ENCODE measurements around the gene SGK1.
"Not testable (repeated sequence)": the region's sequence is repeated elsewhere in the genome, so short reads cannot be mapped to it uniquely, and the experiment has no call there.

SGK1 gene

GRCh38 chr6:134187154-134187553, 130.8 kb downstream of the SGK1 start:
- no peak for DNase-seq (ENCODE audit: low read depth)

DNA sequence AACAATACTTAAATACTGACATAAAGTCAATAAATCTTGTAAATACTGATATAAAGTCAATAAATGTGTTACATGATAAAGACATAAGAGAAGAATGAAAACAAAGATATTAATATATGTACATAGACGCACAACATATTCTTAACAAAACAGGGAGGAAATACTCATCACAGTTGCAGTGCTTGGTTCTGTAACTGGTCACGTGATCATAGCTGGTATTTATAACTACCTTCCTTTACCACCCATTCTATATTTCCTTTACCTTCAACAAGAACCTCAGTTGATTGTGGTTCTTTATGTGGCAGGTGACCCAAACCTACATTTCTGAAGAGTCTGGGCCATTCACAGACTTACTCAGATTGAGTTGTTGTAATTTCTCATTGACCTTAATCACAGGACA, 131.6 kb downstream of the SGK1 start:
- DNase-seq (ENCODE audit: low read depth), result no peak

- no peak for DNase-seq (ENCODE audit: low read depth)
Measured at GRCh38 chr6:134185277-134185676, 132.6 kb downstream of the SGK1 start.

DNA sequence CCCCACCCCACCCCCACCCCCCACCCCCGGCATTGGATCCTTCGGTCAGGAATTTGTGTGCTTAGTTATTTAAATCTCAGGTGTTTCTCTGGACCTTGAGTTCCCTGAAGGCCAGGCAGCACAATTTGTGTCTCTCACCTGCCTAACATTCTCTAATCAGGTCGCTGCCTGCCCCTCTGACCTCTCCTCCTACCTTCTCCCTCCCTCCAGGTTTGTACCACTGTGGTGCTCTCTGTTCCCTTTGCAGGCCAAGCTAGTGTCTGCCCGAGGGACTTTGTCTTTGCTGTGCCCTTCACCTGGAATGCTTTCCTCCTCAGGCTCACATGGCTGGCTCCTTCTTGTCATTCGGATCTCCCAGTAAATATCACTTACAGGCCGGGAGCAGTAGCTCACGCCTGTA, 134.1 kb downstream of the SGK1 start:
- no peak for DNase-seq (ENCODE audit: low read depth)

DNA sequence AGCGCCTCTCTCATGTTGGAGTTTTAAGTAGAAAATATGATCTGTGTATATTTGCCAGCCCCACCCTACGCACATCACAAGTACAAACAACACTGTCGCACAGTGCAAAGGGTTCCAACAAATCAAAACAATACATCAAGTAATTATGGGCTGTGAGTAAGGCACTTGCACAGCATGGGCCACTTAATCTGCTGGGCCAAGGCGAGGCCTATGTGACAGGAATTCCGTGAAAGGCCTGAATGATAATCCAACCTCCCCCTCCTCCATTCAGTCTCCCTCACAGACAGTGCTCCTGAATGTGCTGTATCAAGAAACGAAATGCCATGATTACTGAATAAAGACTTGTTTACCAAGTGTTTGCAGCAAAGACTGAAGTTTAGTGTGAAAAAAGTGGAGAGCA, 135.4 kb downstream of the SGK1 start:
- no peak for DNase-seq (ENCODE audit: low read depth)

DNA sequence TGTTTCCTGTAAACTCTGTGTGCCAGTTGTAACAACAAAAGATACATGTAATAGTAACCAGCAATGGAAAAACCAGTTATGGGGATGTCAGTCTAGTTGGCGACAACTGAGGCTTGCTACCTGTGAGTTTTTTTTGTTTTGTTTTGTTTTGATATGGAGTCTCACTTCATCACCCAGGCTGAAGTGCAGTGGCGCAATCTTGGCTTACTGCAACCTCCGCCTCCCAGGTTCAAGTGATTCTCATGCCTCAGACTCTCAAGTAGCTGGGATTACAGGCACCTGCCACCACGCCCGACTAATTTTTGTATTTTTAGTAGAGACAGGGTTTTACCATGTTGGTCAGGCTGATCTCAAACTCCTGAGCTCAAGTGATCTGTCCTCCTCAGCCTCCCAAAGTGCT, 136.2 kb downstream of the SGK1 start:
- DNase-seq (ENCODE audit: low read depth), result not testable (repeated sequence)

DNA sequence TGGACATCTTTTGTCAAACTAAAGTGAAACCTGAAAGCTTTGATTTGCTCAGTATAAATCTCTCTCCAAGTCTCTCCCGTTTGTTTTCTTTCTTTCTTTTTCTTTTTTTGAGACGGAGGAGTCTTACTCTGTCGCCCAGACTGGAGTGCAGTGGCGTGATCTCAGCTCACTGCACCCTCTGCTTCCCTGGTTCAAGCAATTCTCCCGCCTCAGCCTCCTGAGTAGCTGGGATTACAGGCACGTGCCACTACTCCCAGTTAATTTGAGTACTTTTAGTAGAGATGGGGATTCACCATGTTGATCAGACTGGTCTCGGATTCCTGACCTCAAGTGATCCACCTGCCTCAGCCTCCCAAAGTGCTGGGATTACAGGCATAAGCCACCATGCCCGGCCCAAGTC, 136.7 kb downstream of the SGK1 start:
- DNase-seq (ENCODE audit: low read depth), result not testable (repeated sequence)

DNA sequence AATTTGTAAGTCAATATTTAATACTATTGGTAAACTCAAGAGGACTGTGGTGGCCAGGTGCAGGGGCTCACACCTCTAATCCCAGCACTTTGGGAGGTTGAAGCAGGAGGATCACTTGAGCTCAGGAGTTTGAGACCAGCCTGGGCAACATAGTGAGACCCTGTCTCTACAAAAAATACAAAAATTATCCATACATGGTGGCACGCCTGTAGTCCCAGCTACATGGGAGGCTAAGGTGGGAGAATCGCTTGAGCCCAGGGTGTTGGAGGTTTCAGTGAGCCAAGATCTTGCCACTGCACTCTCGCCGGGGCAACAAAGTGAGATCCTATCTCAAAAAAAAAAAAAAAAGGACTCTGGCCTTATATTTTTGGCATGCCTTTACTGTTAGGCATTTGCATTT, 137.4 kb downstream of the SGK1 start:
- not testable (repeated sequence) for DNase-seq (ENCODE audit: low read depth)

- peak; percentile 97 for DNase-seq (ENCODE audit: low read depth)
Measured at GRCh38 chr6:134178161-134179044, 139.5 kb downstream of the SGK1 start.

DNA sequence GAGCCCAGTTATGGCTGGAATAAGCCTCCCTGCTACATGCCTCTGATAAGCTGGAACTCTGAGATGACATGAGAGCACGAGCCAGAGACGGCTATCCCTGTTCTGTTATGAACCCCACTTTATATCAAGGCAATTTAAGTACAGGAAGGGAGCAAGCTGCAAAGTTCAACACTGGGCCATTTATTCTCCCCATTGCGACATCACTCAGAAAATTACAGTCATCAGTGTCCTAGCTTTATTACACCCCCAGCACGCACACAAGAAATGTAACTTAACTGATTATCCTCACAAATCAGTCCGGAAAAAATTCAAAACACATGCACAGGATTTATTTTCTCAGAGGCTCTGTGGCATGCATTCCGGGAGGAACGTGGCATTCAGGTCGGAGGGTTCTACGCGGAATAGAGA, 140.2 kb downstream of the SGK1 start:
- peak; percentile 92 for DNase-seq (ENCODE audit: low read depth)

DNA sequence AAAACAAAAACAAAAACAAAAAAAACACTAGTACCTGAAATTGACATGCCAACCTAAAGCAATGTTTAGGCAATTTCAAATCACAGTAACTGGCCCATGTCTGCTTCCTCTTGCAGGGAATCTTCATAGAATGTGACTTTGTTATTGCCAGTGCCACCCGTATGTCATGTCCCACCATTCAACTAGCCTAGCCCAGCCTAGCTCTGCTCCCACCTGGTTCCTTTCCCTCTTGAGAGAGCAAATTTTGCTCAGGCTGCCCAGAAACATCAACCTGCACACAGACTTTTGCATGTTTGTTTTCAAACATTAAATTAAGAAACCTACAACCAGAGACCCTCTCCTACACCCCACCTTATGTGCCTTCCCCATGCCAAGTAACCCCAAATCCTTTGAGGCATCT, 140.7 kb downstream of the SGK1 start:
- no peak for DNase-seq (ENCODE audit: low read depth)

GRCh38 chr6:134176264-134176975, 141.5 kb downstream of the SGK1 start:
- peak; percentile 52 for DNase-seq (ENCODE audit: low read depth)

DNA sequence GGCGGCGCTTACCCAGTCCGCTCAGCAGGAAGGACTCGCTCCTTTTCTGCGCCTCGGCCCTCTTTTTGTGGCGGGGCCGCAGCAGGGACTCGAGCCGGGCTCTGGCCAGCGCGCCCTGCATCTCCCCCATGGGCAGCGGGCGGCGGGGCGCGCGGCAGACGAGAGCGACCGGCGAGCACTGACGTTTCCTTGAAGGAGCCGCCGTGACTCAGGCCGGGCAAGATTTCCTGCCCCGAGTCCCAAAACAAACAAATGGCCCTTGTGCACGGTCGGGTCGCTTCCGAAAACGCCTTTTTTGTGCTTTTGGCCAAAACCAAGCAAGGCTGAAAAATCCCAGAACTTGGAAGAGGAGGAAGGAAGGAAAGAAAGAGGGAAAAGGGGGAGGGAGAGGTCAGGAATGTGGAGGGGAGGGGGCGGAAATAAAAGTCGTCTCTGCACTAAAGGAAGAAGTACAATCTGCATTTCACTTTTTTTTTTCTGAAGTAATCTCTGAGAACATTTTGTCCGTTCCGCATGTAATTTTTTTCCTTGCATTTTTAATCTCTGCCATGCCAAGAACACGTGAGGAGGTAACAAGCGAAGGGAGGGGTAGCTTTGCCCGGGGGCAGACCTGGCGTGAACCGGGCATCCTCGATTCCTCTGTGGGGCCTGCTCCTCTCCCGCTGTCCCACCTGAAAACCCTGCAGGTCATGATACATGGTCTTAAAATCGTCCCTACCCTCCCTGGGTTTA, 142.2 kb downstream of the SGK1 start:
- peak; percentile 89 for DNase-seq (ENCODE audit: low read depth)

GRCh38 chr6:134174672-134175531, 143.0 kb downstream of the SGK1 start:
- peak; percentile 93 for DNase-seq (ENCODE audit: low read depth)

DNA sequence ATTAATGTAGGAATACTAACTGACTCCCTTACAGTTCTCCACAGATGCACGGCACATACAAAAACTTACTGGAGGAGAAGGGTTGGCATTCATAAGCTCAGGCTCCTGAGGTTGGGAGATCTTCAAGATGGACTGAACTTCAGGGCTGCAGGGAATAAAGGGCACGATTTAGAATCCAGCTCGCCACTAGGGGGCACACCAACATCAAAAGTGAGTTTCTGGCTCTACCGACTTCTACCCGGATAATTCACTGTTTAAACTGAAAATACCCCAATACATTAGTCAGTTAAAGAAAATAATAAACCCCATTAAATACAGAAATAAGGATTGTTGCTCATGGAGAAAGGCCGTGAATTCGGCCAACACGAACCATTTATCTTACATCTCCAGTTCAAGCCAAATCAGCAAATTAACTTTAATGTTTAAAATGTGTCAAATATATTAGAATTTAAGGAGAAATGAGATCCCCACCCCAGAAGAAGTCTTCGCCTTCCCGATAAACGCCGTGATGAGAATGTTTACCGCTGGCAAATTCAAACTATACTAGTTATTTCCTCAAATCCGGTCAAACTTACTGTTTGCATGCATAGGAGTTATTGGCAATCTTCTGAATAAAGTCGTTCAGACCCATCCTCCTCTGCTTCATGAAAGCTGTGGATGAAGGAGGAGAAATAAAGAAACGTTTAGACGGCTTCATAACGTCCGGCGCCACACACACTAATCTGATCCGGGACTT, 143.8 kb downstream of the SGK1 start:
- DNase-seq (ENCODE audit: low read depth), result peak; percentile 88

DNA sequence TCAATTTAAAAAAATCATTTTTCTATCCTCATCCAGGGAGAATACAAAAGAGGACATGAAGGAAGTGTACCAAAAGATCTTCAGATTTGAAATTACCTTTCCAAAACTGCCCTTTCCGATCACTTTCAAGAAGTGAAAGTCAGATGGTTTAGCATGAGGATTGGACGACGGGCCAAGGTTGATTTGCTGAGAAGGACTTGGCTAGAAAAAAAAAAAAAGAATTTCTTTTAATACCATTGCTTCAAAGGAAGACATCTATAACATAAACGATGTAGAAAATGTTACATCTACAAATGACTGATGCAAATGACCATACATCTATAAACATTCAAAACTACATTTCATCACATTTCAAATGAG, 144.6 kb downstream of the SGK1 start:
- peak; percentile 9 for DNase-seq (ENCODE audit: low read depth)

GRCh38 chr6:134172706-134173365, 145.1 kb downstream of the SGK1 start:
- DNase-seq (ENCODE audit: low read depth), result peak; percentile 22

DNA sequence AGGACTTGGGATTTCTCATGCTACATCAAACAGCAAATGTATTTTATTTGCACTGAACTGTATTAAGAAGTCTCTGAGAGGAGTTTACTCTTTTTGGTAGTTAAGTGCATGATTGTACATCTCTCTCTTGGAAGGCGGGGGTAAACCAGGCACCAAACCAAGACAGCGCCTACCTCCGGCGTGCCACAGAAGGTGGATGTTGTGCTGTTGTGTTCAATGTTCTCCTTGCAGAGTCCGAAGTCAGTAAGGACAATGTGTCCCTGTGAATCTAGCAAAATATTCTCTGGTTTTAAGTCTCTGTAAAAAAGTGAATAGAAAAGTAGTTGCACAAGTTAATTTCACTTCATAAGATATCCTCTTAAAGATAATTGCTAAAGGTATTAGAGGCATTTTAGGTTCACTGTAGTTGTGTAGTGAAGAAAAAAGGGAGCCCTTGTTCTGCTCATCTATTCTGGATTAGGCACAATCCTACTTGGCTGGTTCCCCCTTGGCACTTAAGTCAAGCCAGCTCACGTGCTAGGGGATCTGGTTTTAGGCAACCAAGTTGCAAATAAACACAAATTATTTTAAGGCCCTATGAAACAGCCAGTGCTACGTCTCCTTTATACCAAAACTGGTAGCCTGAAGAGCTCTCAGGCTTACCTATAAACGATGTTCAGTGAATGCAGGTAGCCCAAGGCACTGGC, 145.7 kb downstream of the SGK1 start:
- no peak for DNase-seq (ENCODE audit: low read depth)

GRCh38 chr6:134171517-134171916, 146.4 kb downstream of the SGK1 start:
- peak; percentile 28 for DNase-seq (ENCODE audit: low read depth)

- peak; percentile 62 for DNase-seq (ENCODE audit: low read depth)
Measured at GRCh38 chr6:134170844-134171243, 147.1 kb downstream of the SGK1 start.
